T-cell (primary cell): ENCODE measurements around the gene FIBCD1. TPM values are rescaled to one million over a fixed set of nuclear protein-coding genes. Genes with fewer than 3 reads are reported as not detected.
"Not testable (repeated sequence)": the region's sequence is repeated elsewhere in the genome, so short reads cannot be mapped to it uniquely, and the experiment has no call there.

ENCODE experiments used
- ATAC-seq, 4 experiments: fragments of 200-7000 bp in 3 of 4; fragments of 150-1000 bp in 1 of 4; cut with Tn5 transposase; replicated peaks in 1 of 4; 1 replicate in 3 of 4; 2 replicates in 1 of 4; pipeline ENCODE4 v1.10.0; 2021; ENCODE audit warnings: moderate library complexity in 3 of 4, mild to moderate bottlenecking in 2 of 4, moderate number of reproducible peaks in 1 of 4
- CTCF ChIA-PET, 2 donors: fragments of 300-600 bp; sonication (Branson Sonifier 250); formaldehyde crosslinking; loops; one replicate each; lab custom pipeline; 2022; ENCODE audit warnings: antibody characterized with exemption in 2 of 2; lab: Charles Lee
- POLR2A ChIA-PET, 2 donors: fragments of 300-600 bp; sonication (Branson Sonifier 250); formaldehyde crosslinking; loops; one replicate each; lab custom pipeline; 2022; ENCODE audit warnings: antibody characterized with exemption in 2 of 2; lab: Charles Lee
- DNase-seq, 35 experiments: peaks; one replicate each; pipeline versions ENCODE4 v3.0.0 to v3.0.0-alpha.2; 2013 to 2023
- H3K27ac ChIP-seq: one replicate; pipeline ENCODE4 v1.5.1; 2013; ENCODE audit warnings: low read length
- H3K27me3 ChIP-seq, 2 experiments: replicated peaks in 1 of 2; 1 replicate in 1 of 2; 2 replicates in 1 of 2; pipeline versions ENCODE4 v1.6.1 to v1.7.0; 2013; ENCODE audit warnings: low read length in 1 of 2, mixed read lengths in 1 of 2; ENCODE audit not compliant: control insufficient read depth in 2 of 2, insufficient read depth in 2 of 2; ENCODE audit errors: extremely low read depth in 1 of 2
- H3K36me3 ChIP-seq, 2 donors: 1 replicate in 1 of 2; 2 replicates in 1 of 2; pipeline versions ENCODE4 v1.6.1 to v1.7.0; 2013; ENCODE audit warnings: low read length in 1 of 2; ENCODE audit not compliant: control insufficient read depth in 2 of 2, insufficient read depth in 1 of 2; ENCODE audit errors: extremely low read depth in 1 of 2
- H3K4me1 ChIP-seq, 2 experiments: 1 replicate in 1 of 2; 2 replicates in 1 of 2; pipeline versions ENCODE4 v1.6.1 to v1.7.0; 2013; ENCODE audit warnings: low read length in 2 of 2, mixed read lengths in 1 of 2; ENCODE audit not compliant: insufficient read depth in 2 of 2, control insufficient read depth in 1 of 2; ENCODE audit errors: extremely low read depth in 1 of 2
- H3K4me3 ChIP-seq, 2 donors: 1 replicate in 1 of 2; 2 replicates in 1 of 2; pipeline versions ENCODE4 v1.5.1 to v1.7.0; 2013; ENCODE audit warnings: mild to moderate bottlenecking in 2 of 2, low read length in 1 of 2, moderate library complexity in 1 of 2; ENCODE audit not compliant: control insufficient read depth in 1 of 2; ENCODE audit errors: extremely low read depth in 1 of 2
- H3K9me3 ChIP-seq: 2 replicates; pipeline ENCODE4 v1.7.0; 2013
- H3K27ac Mint-ChIP-seq, 2 donors: one replicate each; pipeline ENCODE4 v1.8.0; 2020 to 2021; ENCODE audit warnings: mild to moderate bottlenecking in 2 of 2, mixed read lengths in 2 of 2
- H3K27me3 Mint-ChIP-seq, 2 donors: one replicate each; pipeline ENCODE4 v1.8.0; 2021 to 2022; ENCODE audit warnings: mixed read lengths in 2 of 2
- H3K36me3 Mint-ChIP-seq: one replicate; pipeline ENCODE4 v1.8.0; 2021; ENCODE audit warnings: mixed read lengths
- H3K4me1 Mint-ChIP-seq, 3 donors: one replicate each; pipeline ENCODE4 v1.8.0; 2020 to 2022; ENCODE audit warnings: mixed read lengths in 3 of 3, mild to moderate bottlenecking in 1 of 3
- H3K4me3 Mint-ChIP-seq, 3 donors: one replicate each; pipeline ENCODE4 v1.8.0; 2020 to 2022; ENCODE audit warnings: mild to moderate bottlenecking in 3 of 3, mixed read lengths in 3 of 3, moderate library complexity in 3 of 3
- H3K9me3 Mint-ChIP-seq, 3 donors: one replicate each; pipeline ENCODE4 v1.8.0; 2020 to 2022; ENCODE audit warnings: mixed read lengths in 3 of 3
- WGBS: methylation state at CpG from one replicate; pipeline ENCODE4 v1.1.5; 2013; ENCODE audit warnings: missing lambda C conversion rate; ENCODE audit not compliant: insufficient coverage; 5-methylcytosine and 5-hydroxymethylcytosine counted together
- total RNA-seq, 35 experiments: library from RNA in 6 of 35; stranded (reverse) in 6 of 35; fragments of 120-200 nt in 1 of 35; gene quantifications; one replicate each; pipeline versions ENCODE4 v1.2.1 to v1.2.4 and lab custom pipeline; 2013 to 2026

FIBCD1 gene
- total RNA-seq, 5 donors from 2014 or later (not counting 1 experiment from before 2014, with no cell fraction given): not detected

GRCh38 chr9:130914417-130915095 is 24.5 kb downstream of the FIBCD1 start:
- no peak overlapping the region for H3K27ac Mint-ChIP-seq
- no peak for DNase-seq
- H3K4me1 Mint-ChIP-seq: no peaks in the 10 kb centered on the region
- Histone ChIP-seq H3K9me3 (no peaks in the 10 kb centered on the region), H3K27me3 (peaks cover 0 to 38% of the 10 kb centered on the region in 2 experiments), H3K4me1 (no peaks in the 10 kb centered on the region), H3K4me3 (no peak overlapping the region), H3K27ac (no peak overlapping the region), H3K36me3 (no peaks in the 10 kb centered on the region)
- CTCF ChIA-PET: no interaction called here
- H3K36me3 Mint-ChIP-seq: no peaks in the 10 kb centered on the region
- H3K9me3 Mint-ChIP-seq: no peaks in the 10 kb centered on the region
- H3K27me3 Mint-ChIP-seq: peaks cover 0 to 1% of the 10 kb centered on the region in 2 donors
- WGBS: 70% methylated on average over 22 of the region's 24 CpGs
- POLR2A ChIA-PET: no interaction called here
- ATAC-seq: no peak
- no peak overlapping the region for H3K4me3 Mint-ChIP-seq

- Histone ChIP-seq H3K4me1 (no peaks in the 10 kb centered on the region), H3K4me3 (no peak overlapping the region), H3K36me3 (no peaks in the 10 kb centered on the region), H3K27me3 (peaks cover 0 to 33% of the 10 kb centered on the region in 2 experiments), H3K9me3 (no peaks in the 10 kb centered on the region), H3K27ac (no peak overlapping the region)
- Mint-ChIP-seq H3K4me3 (no peak overlapping the region), H3K36me3 (no peaks in the 10 kb centered on the region), H3K27me3 (peaks cover 0 to 1% of the 10 kb centered on the region in 2 donors), H3K4me1 (no peaks in the 10 kb centered on the region), H3K27ac (no peak overlapping the region), H3K9me3 (no peaks in the 10 kb centered on the region)
- WGBS: 67% methylated on average over 16 of the region's 23 CpGs
- ChIA-PET CTCF (no interaction called here), POLR2A (no interaction called here)
- ATAC-seq: no peak
- DNase-seq: no peak
Measured at GRCh38 chr9:130913599-130914416, 25.2 kb downstream of the FIBCD1 start.

- H3K27me3 ChIP-seq: peaks cover 0 to 30% of the 10 kb centered on the region in 2 experiments
- H3K9me3 Mint-ChIP-seq: no peaks in the 10 kb centered on the region
- POLR2A ChIA-PET: no interaction called here
Measured at GRCh38 chr9:130912932-130913598, 26.0 kb downstream of the FIBCD1 start.

GRCh38 chr9:130911254-130912049 is 27.6 kb downstream of the FIBCD1 start:
- Mint-ChIP-seq H3K27ac (no peak overlapping the region), H3K4me1 (no peaks in the 10 kb centered on the region), H3K27me3 (peaks cover 0 to 4% of the 10 kb centered on the region in 2 donors), H3K4me3 (no peak overlapping the region), H3K36me3 (no peaks in the 10 kb centered on the region), H3K9me3 (no peaks in the 10 kb centered on the region)
- Histone ChIP-seq H3K4me1 (no peaks in the 10 kb centered on the region), H3K27ac (no peak overlapping the region), H3K36me3 (no peaks in the 10 kb centered on the region), H3K4me3 (no peak overlapping the region), H3K27me3 (peaks cover 0 to 27% of the 10 kb centered on the region in 2 experiments), H3K9me3 (no peaks in the 10 kb centered on the region)
- CTCF ChIA-PET: no interaction called here
- 89% methylated on average over 17 of the region's 26 CpGs for WGBS
- no peak for DNase-seq
- no peak for ATAC-seq
- POLR2A ChIA-PET: no interaction called here

More at GRCh38 chr9:130912932-130913598, 26.0 kb downstream of the FIBCD1 start:
- Mint-ChIP-seq H3K4me1 (no peaks in the 10 kb centered on the region), H3K27me3 (peaks cover 0 to 1% of the 10 kb centered on the region in 2 donors), H3K36me3 (no peaks in the 10 kb centered on the region), H3K27ac (no peak overlapping the region), H3K4me3 (no peak overlapping the region)
- CTCF ChIA-PET: no interaction called here
- Histone ChIP-seq H3K27ac (no peak overlapping the region), H3K4me3 (no peak overlapping the region), H3K9me3 (no peaks in the 10 kb centered on the region), H3K36me3 (no peaks in the 10 kb centered on the region), H3K4me1 (no peaks in the 10 kb centered on the region)
- ATAC-seq (no peak), DNase-seq (no peak)
- WGBS: 85% methylated on average over 31 of the region's 38 CpGs

GRCh38 chr9:130910670-130911069 is 28.4 kb downstream of the FIBCD1 start:
- H3K27me3 Mint-ChIP-seq, H3K27ac Mint-ChIP-seq, H3K9me3 ChIP-seq, H3K27ac ChIP-seq, CTCF ChIA-PET, H3K4me1 Mint-ChIP-seq, H3K36me3 ChIP-seq, DNase-seq, H3K4me3 Mint-ChIP-seq, H3K36me3 Mint-ChIP-seq, ATAC-seq, H3K9me3 Mint-ChIP-seq, POLR2A ChIA-PET, H3K4me1 ChIP-seq, H3K4me3 ChIP-seq: not testable (repeated sequence)
- WGBS: no CpG with 5 or more reads among the region's 1 CpG
- H3K27me3 ChIP-seq: peaks cover 0 to 27% of the 10 kb centered on the region in 2 experiments

DNA sequence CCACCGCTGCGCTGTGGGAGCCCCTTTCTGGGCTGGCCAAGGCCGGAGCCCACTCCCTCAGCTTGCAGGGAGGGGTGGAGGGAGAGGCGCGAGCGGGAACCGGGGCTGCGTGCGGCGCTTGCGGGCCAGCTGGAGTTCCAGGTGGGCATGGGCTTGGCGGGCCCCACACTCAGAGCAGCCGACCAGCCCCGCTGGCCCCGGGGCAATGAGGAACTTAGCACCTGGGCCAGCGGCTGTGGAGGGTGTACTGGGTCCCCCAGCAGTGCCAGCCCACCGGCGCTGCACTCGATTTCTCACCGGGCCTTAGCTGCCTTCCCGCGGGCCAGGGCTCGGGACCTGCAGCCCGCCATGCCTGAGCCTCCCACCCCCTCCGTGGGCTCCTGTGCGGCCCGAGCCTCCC is 29.0 kb downstream of the FIBCD1 start:
- H3K4me3 Mint-ChIP-seq, H3K4me3 ChIP-seq, H3K9me3 ChIP-seq, DNase-seq, CTCF ChIA-PET, H3K4me1 ChIP-seq, H3K27ac ChIP-seq, H3K27ac Mint-ChIP-seq, POLR2A ChIA-PET, ATAC-seq, H3K27me3 Mint-ChIP-seq, H3K36me3 Mint-ChIP-seq, H3K4me1 Mint-ChIP-seq, H3K9me3 Mint-ChIP-seq, H3K36me3 ChIP-seq: not testable (repeated sequence)
- 86% methylated on average over 6 of the region's 27 CpGs for WGBS
- peaks cover 0 to 31% of the 10 kb centered on the region in 2 experiments for H3K27me3 ChIP-seq
